Cardiac muscle cell (in vitro differentiated cells and primary cell): ENCODE measurements around the gene DNM3. TPM values are rescaled to one million over a fixed set of nuclear protein-coding genes. Genes with fewer than 3 reads are reported as not detected.

Source experiments
- DNase-seq, 2 donors: peaks; one replicate each; pipeline versions ENCODE4 v3.0.0 to v3.0.0-alpha.2; 2010 to 2017; ENCODE audit warnings: low read depth in 1 of 2, low spot score in 1 of 2
- H3K27ac ChIP-seq: fragments of 200-600 bp; sonication (generic); 2 replicates; pipeline ENCODE4 v1.5.1; 2016
- H3K27me3 ChIP-seq: fragments of 200-600 bp; sonication (generic); 2 replicates; pipeline ENCODE4 v1.6.0; 2016; ENCODE audit warnings: control low read depth
- H3K36me3 ChIP-seq: fragments of 200-600 bp; sonication (generic); 2 replicates; pipeline ENCODE4 v1.5.1; 2016; ENCODE audit warnings: control low read depth
- H3K4me1 ChIP-seq: fragments of 200-600 bp; sonication (generic); 2 replicates; pipeline ENCODE4 v1.8.1; 2017; ENCODE audit warnings: low read depth, mild to moderate bottlenecking, mixed run types
- H3K4me3 ChIP-seq: fragments of 200-600 bp; sonication (generic); 2 replicates; pipeline ENCODE4 v1.5.1; 2016; ENCODE audit warnings: mild to moderate bottlenecking
- H3K9me3 ChIP-seq: fragments of 200-600 bp; sonication (generic); 2 replicates; pipeline ENCODE4 v1.5.1; 2017; ENCODE audit warnings: low read depth, mild to moderate bottlenecking, control low read depth
- CTCF ChIP-seq: IDR thresholded peaks from 2 replicates; pipeline ENCODE4 v1.5.1; 2012; ENCODE audit warnings: low read depth, mild to moderate bottlenecking, low read length
- polyA plus RNA-seq: library from polyadenylated mRNA; unstranded; fragments of >200 nt; fragmentation: Nextera tagmentation; extraction: Ambion mirVana; gene quantifications from 2 replicates; pipeline ENCODE4 v1.2.1, GENCODE V29; 2016
- total RNA-seq: library from RNA; depleted of rRNA; stranded (reverse); fragments of >200 nt; gene quantifications from 2 replicates; pipeline ENCODE4 v1.2.3, GENCODE V29; 2016

DNM3 gene
- total and polyA plus RNA-seq, 2 experiments from 2014 or later: 0.42 TPM; not detected in 1

DNA sequence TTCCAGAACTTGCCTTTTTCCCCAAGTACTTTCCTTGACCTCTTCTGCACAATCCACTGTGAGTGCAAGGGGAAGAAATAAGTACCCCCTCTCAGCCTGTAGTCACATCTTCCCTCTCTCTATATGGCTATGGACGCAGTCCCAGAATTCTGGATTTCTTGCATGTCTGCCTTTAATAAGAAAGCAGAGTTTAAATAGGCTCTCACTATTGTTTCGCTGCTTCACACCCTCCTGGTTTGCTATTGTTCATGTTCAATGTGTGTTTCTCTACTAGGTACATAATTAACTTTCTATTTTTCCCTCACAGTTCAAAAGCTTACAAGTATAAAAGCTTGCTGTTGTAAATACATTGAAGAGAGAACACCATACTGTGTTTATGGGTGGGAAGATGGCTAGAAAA lies 397.7 kb downstream of the DNM3 start:
- no peak for TF ChIP-seq CTCF
- no peak overlapping the region for H3K4me3 ChIP-seq
- H3K36me3 ChIP-seq: no peaks in the 10 kb centered on the region
- no peaks in the 10 kb centered on the region for H3K9me3 ChIP-seq
- H3K4me1 ChIP-seq: no peaks in the 10 kb centered on the region
- H3K27me3 ChIP-seq: no peaks in the 10 kb centered on the region
- no peak for DNase-seq
- no peak overlapping the region for H3K27ac ChIP-seq

- TF ChIP-seq CTCF: no peak
- Histone ChIP-seq H3K4me3 (no peak overlapping the region), H3K27ac (no peak overlapping the region), H3K4me1 (no peaks in the 10 kb centered on the region), H3K36me3 (no peaks in the 10 kb centered on the region), H3K27me3 (no peaks in the 10 kb centered on the region), H3K9me3 (no peaks in the 10 kb centered on the region)
- DNase-seq: no peak
Observed at GRCh38 chr1:172239901-172240300, 398.6 kb downstream of the DNM3 start.

- Histone ChIP-seq H3K27ac (no peak overlapping the region), H3K4me1 (no peaks in the 10 kb centered on the region), H3K27me3 (no peaks in the 10 kb centered on the region), H3K36me3 (no peaks in the 10 kb centered on the region), H3K9me3 (no peaks in the 10 kb centered on the region), H3K4me3 (no peak overlapping the region)
- DNase-seq: no peak
- no peak for TF ChIP-seq CTCF
Observed at GRCh38 chr1:172241540-172241939, 400.2 kb downstream of the DNM3 start.

GRCh38 chr1:172244865-172245264 lies 403.6 kb downstream of the DNM3 start:
- no peak overlapping the region for H3K27ac ChIP-seq
- DNase-seq: no peak

GRCh38 chr1:172245788-172246187 lies 404.5 kb downstream of the DNM3 start:
- Histone ChIP-seq H3K27ac (no peak overlapping the region), H3K9me3 (no peaks in the 10 kb centered on the region), H3K36me3 (no peaks in the 10 kb centered on the region), H3K4me3 (no peak overlapping the region), H3K27me3 (no peaks in the 10 kb centered on the region), H3K4me1 (no peaks in the 10 kb centered on the region)
- TF ChIP-seq CTCF: no peak
- DNase-seq: no peak

More at GRCh38 chr1:172244865-172245264, 403.6 kb downstream of the DNM3 start:
- Histone ChIP-seq H3K36me3 (no peaks in the 10 kb centered on the region), H3K4me1 (no peaks in the 10 kb centered on the region), H3K9me3 (no peaks in the 10 kb centered on the region), H3K4me3 (no peak overlapping the region), H3K27me3 (no peaks in the 10 kb centered on the region)
- no peak for TF ChIP-seq CTCF
